HCT116 (cell line): ENCODE measurements around the gene ZNF592. TPM values are rescaled to one million over a fixed set of nuclear protein-coding genes. Genes with fewer than 3 reads are reported as not detected.

Experiments
- total RNA-seq: library from RNA; stranded (reverse); gene quantifications from one replicate; pipeline ENCODE4 v1.2.1, GENCODE V29; 2021; ENCODE audit not compliant: unreplicated experiment

The ZNF592 gene
- total RNA-seq, 1 experiment from 2014 or later: 26.4 TPM

Other genes with a start within 250 kb of the ZNF592 start
- gene ZSCAN2, start 147.6 kb upstream of the ZNF592 start, total RNA-seq: 15.5 TPM
- 35.6 TPM for gene WDR73, start 94.3 kb upstream of the ZNF592 start, total RNA-seq
- 9.8 TPM for gene NMB, start 90.4 kb upstream of the ZNF592 start, total RNA-seq
- 175 TPM for gene SEC11A, start 32.5 kb upstream of the ZNF592 start, total RNA-seq
- 2.0 TPM for gene ALPK3, start 68.8 kb downstream of the ZNF592 start, total RNA-seq
- gene SLC28A1, start 136.1 kb downstream of the ZNF592 start, total RNA-seq: not detected
- gene PDE8A, start 233.3 kb downstream of the ZNF592 start, total RNA-seq: 37.8 TPM